ENCODE data around the gene GRK2.

GRCh38 chr11:67313125-67313890 lies 47.0 kb downstream of the GRK2 start:
- TF ChIP-seq CTCF (conservative IDR thresholded peaks at IDR 0.05; ENCODE audit: low read depth, low read length) (no peak), EZH2 (IDR thresholded peaks at IDR 0.05; ENCODE audit: borderline replicate concordance, low read depth, low read length, poor library complexity, severe bottlenecking) (no peak)

Measured in A673 (cell line).